ENCODE results near the gene CLDN22.

DNA sequence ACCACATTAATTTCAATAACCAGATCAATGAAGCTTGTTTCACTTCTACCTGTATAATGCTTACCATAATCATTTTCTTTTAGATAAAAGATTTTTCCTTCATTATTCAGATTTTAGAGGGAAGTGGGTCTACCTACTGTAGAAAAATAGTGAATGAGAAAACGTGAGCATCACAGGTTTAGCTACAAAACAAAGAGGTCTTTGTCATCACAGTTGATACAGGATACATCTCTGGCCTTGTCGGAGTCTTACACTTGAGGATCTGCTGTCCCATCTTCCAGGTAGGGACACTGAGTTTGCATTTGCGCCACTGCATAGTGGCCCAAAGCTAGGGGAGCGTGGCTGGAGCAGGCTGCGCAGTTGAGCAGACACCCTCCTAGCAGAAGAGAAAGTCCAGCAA lies 1.4 kb upstream of the CLDN22 start:
- TF ChIP-seq, protein P1, sequence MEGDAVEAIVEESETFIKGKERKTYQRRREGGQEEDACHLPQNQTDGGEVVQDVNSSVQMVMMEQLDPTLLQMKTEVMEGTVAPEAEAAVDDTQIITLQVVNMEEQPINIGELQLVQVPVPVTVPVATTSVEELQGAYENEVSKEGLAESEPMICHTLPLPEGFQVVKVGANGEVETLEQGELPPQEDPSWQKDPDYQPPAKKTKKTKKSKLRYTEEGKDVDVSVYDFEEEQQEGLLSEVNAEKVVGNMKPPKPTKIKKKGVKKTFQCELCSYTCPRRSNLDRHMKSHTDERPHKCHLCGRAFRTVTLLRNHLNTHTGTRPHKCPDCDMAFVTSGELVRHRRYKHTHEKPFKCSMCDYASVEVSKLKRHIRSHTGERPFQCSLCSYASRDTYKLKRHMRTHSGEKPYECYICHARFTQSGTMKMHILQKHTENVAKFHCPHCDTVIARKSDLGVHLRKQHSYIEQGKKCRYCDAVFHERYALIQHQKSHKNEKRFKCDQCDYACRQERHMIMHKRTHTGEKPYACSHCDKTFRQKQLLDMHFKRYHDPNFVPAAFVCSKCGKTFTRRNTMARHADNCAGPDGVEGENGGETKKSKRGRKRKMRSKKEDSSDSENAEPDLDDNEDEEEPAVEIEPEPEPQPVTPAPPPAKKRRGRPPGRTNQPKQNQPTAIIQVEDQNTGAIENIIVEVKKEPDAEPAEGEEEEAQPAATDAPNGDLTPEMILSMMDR (IDR thresholded peaks at IDR 0.05), result no peak
- no peak for TF ChIP-seq POLR2A (IDR thresholded peaks at IDR 0.05)

Measured in heart left ventricle (tissue), 13 donors.